NCI-H146 treated with DMSO at 0.1 percent for 48 hours (cell line): ENCODE results near the gene MAST4.

Experiments
- DNase-seq: peaks from one replicate; lab custom pipeline; 2025; ENCODE audit not compliant: unreplicated experiment; lab: John Stamatoyannopoulos, UW

Gene MAST4

GRCh38 chr5:67195406-67196275 is 599.4 kb downstream of the MAST4 start:
- no peak for DNase-seq

GRCh38 chr5:67196537-67197059 is 600.4 kb downstream of the MAST4 start, which contains the start of gene CD180:
Gene CD180, minus strand, starts transcription at chr5:67196799. Its CDS starts 158 bp downstream, at chr5:67196641.
- no peak for DNase-seq

- no peak for DNase-seq
Observed at GRCh38 chr5:67197536-67197935, 601.3 kb downstream of the MAST4 start.

GRCh38 chr5:67198917-67199316 is 602.7 kb downstream of the MAST4 start:
- DNase-seq = no peak

- no peak for DNase-seq
Observed at GRCh38 chr5:67199859-67200258, 603.7 kb downstream of the MAST4 start.

GRCh38 chr5:67200809-67201562 is 604.8 kb downstream of the MAST4 start:
- no peak for DNase-seq

- DNase-seq = no peak
Observed at GRCh38 chr5:67201897-67202549, 605.8 kb downstream of the MAST4 start.

GRCh38 chr5:67202828-67203227 is 606.6 kb downstream of the MAST4 start:
- no peak for DNase-seq

GRCh38 chr5:67203701-67204074 is 607.5 kb downstream of the MAST4 start:
- no peak for DNase-seq

GRCh38 chr5:67204821-67205220 is 608.6 kb downstream of the MAST4 start:
- no peak for DNase-seq

GRCh38 chr5:67205981-67206380 is 609.8 kb downstream of the MAST4 start:
- no peak for DNase-seq

- DNase-seq = no peak
Observed at GRCh38 chr5:67206461-67206860, 610.3 kb downstream of the MAST4 start.

- no peak for DNase-seq
Observed at GRCh38 chr5:67206929-67207328, 610.7 kb downstream of the MAST4 start.

- no peak for DNase-seq
Observed at GRCh38 chr5:67208403-67208802, 612.2 kb downstream of the MAST4 start.

GRCh38 chr5:67209141-67209771 is 613.1 kb downstream of the MAST4 start:
- DNase-seq = peak; percentile 54

- DNase-seq = no peak
Observed at GRCh38 chr5:67211926-67212325, 615.7 kb downstream of the MAST4 start.

GRCh38 chr5:67214036-67214435 is 617.8 kb downstream of the MAST4 start:
- DNase-seq = no peak

- no peak for DNase-seq
Observed at GRCh38 chr5:67214707-67215447, 618.7 kb downstream of the MAST4 start.

- DNase-seq = no peak
Observed at GRCh38 chr5:67215519-67216471, 619.6 kb downstream of the MAST4 start.
